Activated CD8-positive, alpha-beta memory T cell treated with anti-CD3 and anti-CD28 coated beads for 24 hours (primary cell): Measurements from ENCODE around the gene CNTNAP4.

ENCODE experiments used
- DNase-seq: peaks from one replicate; pipeline ENCODE4 v3.0.0-alpha.2; 2020

The CNTNAP4 gene

DNA sequence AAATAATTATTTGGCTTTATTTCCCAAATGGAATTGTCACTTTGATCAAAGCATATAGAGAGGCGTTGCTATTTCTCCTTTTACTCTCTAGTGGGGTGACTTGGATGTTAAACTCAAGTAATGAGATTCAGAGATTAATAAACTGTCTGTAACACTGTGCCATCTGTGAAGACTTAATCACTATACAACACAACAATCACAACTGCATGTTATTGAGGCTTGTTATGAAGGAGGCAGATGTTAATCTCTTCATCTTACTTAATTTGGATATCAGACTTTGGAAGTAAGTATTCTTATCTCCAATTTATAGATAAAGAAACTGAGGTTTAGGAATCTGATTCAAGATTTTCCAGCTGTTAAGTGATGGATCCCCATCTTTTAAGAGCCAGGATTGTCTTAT lies 132.5 kb downstream of the CNTNAP4 start:
- DNase-seq: no peak

DNA sequence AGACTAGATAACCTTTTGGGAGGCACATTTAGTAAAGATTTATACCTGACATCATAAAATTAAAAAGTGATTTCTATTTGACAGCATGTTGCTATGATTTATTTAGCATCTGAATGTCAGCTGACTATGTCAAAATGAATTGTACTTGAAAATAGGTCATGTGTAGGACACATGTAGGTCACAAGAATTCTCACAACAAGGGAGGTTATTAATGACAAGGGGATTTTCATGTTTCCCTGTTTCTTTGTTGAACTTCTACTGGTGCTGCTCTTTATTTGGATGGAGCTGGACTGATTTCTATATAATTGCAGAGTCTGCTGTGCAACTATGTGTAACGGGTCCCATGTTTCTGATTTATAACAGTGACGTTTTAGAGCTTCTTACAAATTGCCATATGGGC lies 144.4 kb downstream of the CNTNAP4 start:
- DNase-seq: no peak

DNA sequence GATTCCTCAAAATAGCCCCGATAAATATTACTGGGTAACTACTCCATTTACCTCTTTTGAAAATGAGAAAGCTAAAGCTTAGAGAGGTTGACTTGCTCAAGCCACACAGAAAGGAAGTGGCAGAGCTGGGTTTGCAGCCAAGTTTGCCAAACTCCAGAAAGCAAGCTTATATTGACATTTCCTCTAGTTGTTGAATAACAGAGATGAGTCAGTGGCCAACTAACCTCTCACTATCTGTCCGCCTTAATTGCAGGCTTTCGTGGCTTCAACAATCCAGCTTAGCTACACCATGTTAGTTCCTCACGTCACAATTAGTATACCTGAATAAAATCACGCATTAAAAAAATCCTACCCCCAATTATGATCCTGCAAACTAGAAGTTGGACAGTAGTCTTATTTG lies 151.7 kb downstream of the CNTNAP4 start:
- no peak for DNase-seq

DNA sequence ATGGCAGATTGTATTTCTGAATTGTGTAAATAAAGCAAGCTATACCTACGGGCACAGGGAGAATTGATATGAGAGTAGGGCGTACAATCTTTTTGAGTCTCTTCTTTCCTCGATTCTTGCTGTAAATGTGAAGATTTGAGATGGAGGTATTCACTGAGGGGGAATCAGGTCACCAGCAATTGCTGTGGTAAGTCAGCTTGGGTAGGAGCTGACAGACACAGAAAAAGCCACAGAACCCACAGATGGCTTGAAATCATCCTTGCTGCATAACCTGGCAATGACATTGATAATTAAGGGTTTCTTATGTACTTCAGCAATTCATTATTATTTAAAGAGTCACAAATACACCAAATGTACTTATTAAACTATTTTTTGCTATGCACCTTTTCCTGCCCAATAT lies 164.2 kb downstream of the CNTNAP4 start:
- DNase-seq: no peak

DNA sequence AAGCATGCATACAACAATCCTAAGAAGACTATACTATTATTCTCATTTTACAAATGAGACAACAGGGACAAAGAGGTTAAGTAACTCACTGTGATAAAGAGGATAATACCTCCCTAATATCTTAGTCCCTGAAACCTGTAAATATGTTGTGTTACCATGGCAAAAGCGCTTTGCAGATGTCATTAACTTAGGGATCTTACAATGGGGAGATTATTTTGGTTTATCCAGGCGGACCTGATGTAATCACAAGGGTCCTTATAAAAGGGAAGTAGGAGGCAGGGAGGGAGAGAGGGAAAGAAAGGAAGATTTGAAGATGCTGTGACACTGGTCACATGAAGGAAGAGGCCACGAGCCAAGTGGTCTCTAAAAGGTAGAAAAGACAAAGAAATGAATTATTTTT lies 164.7 kb downstream of the CNTNAP4 start:
- no peak for DNase-seq

DNA sequence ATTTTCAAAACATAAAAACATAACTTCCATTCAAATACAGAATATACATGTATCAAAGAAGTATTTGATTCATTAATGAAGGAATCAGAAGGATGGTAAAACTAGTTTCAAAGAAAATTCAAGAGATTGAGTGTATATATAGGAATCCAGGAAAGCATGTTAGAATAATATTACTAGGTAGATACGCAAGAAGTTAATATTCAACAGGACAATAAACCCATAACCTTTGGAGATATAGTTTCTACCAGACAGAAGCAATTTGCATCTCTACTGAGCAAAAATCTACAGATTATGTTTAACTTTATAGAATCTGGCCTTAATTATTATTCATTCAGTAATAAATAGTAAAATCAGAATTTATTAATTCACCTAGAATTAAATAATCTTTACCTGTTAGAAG lies 166.8 kb downstream of the CNTNAP4 start:
- DNase-seq: no peak

DNA sequence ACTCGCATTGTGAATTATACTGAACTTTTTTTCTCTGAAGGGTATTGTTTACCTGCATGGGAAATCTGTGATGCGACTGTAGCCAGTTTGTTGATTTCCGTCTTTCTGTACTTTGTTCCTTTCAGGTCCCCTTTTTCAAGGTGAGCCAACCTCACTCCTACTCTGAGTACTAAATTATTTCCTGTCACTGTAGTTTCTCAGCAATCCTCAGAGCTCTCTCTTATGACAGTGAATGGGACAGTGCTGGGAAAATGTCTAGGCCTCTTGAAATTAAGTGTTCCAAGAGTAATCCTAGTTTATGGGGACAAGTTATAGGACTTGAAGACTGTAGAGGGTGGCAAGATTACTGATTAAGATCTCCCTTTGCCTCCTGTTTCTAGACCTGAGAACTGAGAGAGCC lies 167.6 kb downstream of the CNTNAP4 start:
- DNase-seq: no peak

DNA sequence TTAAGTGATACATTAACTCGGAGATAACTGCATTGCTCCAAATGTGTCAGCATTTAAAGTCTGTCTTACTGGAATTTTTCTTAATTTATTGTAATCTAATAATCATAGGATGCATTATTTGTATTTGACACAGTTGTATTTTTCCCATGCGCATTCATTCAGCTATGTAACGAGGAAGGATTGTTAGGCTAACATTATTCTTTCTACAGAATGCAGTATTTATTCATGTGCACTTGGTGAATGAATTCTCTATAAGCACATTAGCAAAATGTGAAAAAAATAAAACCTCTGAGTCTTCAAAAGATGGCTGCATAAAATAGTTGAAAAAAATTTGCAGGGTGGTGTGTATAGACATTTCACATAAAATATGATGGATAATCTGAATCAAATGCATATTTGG lies 168.6 kb downstream of the CNTNAP4 start:
- DNase-seq: no peak

DNA sequence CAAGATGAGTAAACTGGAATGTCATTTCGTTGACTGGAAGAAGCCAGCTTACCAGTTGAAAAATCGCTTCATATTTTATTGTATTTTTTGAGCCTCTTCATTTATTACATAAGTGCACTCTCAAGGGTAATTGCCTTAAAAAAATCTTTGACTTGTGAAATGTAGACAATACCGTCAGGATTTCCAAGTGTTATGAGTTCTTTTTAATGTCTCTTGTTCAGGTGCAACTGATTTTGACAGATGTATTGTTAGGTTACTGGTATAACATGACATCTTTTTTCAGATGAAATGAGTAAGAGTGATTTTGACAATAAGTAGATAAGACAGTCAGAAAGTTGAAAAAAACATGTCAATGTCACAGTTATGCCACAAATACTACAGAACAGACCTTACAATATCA lies 169.1 kb downstream of the CNTNAP4 start:
- no peak for DNase-seq

DNA sequence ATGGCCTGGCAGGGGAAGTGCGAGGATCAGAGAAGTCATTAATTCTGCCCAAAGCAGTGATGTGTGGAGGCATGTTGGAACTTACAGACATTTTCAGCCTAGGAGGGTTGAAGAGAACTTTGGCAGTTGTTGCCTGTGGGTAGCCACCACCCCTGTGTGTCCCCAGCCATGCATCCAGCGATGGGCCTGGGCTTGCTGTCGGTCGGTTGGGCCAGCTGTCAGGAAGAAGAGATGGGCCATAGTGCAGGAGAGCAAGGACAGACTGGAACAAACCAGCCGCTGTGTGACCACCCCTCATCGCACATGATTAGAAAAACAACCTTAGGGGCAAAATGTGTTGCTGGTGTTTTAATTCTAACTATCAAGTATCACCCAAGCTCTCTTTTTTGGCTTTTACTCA lies 173.7 kb downstream of the CNTNAP4 start:
- DNase-seq: no peak

DNA sequence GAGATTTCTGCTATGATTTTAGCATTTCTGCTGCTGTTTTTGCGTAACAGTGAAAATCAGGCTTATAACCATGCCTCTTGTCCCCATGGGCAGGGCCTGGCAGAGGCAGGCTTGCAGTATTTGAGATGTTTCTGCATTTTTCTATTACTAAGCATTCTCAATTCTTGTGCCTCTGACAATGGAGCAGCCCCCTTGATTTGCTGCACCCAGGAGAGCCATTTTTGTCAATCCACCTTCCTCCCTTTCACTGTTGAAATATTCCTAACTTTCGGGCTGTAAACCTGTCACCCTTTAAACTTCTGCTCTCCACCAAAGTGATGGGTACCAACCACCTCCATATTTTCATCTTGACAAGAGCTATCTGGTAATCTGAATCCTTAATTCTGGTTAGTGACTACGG lies 178.1 kb downstream of the CNTNAP4 start:
- DNase-seq: no peak

DNA sequence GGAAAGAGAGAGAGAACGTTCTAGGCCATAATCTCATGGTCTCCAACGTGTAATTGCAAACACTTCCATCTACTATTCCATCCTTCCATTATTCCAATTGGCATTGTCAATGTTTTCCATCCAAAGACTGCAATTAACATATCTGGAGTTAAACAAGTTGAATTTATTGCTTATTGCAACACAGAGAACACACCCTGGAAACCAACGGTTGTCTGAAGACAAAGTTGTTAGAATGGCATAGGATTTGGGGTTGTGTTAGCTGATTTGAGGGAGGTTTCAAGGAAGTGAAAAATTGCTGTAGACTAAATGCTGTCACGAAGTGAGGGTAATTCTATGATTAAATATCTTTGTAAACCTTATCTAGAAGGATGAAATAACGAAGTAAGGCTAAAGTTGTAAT lies 178.8 kb downstream of the CNTNAP4 start:
- no peak for DNase-seq

DNA sequence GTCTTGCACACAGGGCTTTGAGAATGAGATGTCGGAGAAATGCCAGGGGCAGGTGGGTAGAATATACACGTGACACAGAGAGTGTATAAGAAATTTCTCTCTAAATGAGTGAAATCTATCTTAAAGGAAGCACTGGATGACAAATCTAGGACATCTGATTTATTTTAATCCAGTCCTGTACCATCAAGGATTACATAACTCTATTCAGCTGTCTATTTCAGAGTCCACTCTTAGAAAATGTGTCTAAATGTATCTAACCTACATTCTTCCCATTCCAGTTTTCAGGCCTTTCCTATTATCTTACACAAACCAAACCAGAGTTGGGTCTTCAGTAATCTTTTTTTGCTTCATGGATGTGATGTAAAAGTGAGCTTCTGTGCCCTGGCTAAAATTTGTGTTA lies 181.9 kb downstream of the CNTNAP4 start:
- no peak for DNase-seq

DNA sequence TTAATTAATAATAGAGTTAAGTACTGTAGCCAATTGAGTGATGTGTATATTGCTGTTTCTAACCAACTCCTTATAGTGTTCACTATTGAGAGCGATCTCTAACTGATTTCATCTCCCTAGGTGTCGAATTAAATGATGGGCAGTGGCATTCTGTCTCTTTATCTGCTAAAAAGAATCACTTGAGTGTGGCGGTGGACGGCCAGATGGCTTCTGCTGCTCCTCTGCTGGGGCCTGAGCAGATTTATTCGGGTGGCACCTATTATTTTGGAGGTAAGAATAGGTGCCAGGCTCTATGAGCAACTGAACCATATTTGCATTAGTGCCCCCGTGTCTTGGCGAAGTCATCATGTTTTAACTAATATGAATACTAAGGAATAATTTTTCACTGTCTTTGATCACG lies 184.6 kb downstream of the CNTNAP4 start:
- DNase-seq: no peak

DNA sequence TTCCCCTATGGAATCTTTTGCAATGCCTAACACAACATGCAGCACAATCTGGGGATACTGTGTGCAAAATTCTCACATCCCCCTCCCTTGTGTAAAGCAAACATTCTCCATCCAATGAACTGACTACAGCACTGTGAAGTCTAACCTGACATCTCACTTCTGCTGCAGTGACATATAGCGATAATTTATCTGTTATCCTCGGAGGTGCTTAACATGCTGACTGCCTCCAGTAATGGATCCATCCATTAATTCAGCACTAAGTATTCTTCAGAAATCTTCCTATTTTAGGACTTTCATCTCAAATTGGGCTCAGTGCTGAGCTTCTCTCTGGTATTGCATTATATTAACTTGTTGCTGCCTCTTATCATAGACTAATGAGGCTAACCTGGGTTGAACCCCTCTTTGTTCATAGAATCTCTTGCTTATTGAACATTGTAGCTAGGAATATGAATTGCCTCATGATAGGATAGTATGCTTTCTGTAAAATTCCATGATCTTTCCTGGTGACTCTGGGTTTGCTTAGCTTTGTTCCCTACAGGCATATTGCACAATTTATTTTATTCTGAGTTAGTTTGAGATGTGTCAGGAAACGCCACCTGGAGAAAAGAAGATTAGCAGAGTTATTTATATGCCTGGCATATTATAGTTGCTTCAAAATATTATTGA lies 187.9 kb downstream of the CNTNAP4 start:
- DNase-seq: no peak

DNA sequence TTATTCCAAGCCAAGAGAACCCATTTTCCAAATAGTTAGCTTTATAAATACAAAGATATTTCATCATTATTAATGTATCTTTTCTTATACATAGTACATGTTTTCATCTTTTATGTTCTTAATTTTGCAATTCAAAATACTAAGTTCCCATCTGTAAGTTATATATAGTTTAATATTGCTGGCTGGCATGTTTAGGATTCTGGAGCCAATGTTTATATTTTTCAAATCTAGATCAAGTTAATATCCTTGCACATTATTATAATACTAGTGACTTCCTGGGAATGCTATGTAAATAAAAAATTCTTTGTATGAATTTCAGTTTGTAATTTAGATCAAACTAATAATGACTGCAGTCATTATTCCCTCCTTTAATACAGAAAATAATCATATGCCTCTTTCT lies 189.7 kb downstream of the CNTNAP4 start:
- no peak for DNase-seq

DNA sequence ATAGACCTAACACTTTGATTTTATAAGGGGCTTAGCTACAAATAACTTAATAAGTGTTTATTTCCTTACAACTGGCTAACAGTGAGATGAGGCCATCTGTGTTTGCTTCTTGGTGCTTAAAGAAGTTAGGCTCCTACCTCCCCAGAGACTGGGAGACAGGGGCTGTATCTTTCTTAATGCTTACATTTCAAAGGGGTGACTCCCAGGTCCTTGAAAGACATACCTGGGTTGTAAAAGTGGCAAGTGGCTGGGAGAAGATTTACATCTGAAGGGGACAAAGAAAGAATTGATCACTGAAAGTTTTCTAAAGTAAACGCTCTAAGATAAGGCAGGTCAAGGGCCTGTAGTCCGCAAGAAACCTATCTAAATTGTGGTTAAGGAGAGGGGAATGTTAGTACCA lies 196.8 kb downstream of the CNTNAP4 start:
- DNase-seq: no peak

DNA sequence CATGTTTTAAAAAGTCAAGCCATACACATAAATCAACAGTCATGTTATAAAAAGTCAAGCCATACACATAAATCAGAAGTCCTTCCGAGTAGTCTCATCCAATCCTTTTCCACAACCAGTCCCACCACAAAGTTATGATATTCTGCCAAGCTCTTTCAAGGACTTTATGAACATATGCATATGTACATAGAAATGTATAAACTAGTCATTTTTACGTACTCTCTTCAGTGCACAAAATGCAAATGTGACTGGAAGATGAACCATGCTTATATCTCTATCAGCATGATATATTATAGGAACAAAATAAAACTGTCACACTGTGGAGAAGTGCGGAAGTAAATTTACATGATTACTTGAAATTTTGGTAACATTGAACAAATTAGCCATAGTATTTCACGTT lies 200.9 kb downstream of the CNTNAP4 start:
- DNase-seq: no peak

DNA sequence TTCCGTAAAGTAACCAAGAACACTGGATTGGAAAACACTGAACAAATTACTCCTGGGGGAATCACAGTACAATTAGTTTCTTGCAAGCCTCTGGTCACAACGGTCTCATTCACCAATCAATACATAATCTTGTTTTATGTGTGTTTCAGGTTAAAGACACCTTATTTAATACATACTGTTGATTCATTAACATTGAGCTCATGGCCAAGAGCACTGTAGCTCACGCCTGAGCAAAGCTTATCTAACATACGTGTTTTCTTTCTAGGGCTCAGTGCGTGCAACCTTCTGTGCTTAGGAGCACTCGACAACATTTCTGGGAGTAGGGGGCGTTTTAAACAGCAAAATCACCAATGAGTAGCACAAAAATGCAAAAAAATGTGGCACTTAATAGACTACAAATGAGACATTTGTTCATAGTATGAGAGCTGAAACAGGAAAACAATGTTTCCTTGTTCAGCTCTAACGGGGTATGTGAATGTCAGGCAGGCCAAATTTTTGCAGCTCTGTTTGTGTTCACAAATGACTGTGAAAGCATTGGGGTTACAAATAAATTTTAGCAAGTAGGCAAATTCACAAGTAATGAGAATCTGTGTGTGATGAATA lies 206.2 kb downstream of the CNTNAP4 start:
- no peak for DNase-seq

DNA sequence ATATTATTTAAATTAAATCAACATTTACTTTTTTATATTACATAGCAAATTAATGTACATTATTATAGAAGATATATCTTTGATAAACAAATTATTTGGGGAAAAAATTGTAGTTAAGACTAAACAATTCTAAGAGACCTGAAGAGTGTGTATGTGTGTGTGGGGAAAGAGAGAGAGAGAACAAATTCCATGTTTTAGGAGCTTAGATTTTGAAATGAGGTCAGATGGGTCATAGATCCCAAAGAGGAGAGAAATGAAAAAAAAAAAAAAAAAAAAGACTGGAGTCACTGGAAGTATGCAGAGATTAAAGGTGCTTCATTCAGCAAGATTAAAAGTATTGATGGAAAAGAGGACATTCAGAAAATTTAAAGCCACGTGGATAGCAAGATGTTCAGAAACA lies 206.8 kb downstream of the CNTNAP4 start:
- DNase-seq: no peak

DNA sequence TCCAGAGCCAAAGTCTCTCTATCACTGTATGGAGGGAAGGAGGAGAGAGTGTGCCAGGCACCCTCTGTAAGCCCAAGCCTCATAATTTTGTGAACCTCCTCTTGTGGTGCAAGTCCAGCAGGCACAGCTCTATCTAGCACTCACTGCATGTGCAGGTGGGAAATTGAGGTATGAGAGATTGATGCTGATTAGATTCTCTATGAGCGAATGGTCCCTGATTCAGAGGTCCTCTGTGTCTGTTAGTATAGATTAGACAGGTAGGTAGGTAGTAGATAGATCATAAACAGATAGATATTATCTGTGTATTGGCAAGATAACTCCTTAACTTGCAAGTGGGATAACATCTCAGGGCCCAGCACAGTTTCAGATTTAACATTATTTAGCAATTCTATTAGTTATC lies 209.5 kb downstream of the CNTNAP4 start:
- no peak for DNase-seq

DNA sequence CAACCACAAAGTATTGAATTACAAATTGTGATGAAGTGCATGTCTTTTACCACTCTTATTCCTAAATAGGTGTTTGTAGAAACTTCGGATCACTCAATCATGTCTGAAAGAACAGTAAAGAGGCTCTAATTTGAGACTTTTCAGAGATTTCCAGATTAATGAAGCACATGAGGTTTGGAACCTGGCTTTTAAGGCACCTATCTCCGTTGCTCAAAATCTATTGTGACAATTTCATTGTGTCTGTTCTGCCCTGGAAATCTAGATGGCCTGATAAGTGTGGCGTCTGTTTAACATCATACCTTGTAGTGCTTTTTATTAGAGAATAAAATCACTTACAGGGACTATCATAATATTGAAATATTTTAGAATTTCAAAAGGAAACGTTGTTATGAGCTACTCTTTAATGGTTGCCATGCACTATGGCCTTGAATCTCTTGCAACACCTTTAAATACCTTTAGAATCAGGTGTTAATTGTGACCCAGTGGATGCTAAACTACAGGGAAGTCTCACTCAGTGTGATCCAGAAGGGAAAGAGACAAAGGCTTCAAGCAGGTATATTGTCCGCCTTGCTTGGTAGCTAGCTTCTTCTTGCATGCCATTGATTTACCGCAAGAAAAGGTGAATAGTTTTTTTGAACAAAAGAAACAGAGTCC lies 210.3 kb downstream of the CNTNAP4 start:
- DNase-seq: no peak

DNA sequence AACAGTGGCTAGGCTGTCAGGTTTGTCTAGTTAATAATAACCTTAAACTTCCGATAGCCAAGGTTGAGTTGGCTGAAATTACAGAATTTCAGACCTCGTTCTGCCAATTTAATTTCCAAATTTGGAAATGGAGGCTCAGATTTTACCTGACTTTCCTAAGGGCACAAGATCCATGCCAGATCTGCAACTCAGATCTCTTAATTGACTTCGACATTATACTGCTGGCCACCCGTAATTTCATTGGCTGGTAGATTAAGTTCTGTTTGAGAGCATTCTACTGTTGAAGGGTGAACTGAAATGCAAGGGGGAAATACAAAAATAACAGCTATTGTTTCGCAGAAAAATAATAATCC lies 210.8 kb downstream of the CNTNAP4 start:
- no peak for DNase-seq

DNA sequence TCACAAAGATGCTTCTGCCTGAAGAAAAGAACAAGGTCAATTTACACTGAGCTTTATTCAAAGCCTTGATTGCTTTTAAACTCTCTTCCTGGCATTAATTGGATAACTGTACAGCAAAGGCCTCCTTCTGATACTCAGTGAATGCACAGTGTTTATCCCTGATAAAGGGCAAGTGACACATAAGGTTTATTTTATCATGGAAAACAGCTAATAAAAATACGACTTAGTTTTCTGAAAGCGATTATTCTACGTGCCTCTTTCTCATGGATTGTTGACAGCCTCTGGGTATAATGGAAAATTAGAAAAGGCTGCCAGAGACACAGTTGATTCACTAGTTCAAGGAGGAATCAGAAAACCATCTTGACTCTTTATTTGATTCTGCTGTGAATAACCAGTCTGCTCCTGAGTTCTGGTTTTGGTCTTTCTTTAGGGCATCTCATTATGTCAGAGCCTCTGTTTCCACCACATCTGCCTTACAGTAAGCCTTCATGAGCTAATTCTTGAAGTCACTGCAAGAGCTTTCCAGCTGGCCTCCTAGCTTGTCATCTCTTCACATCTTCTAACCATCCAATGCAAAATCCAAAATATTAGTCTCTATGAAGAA lies 212.9 kb downstream of the CNTNAP4 start:
- DNase-seq: no peak

DNA sequence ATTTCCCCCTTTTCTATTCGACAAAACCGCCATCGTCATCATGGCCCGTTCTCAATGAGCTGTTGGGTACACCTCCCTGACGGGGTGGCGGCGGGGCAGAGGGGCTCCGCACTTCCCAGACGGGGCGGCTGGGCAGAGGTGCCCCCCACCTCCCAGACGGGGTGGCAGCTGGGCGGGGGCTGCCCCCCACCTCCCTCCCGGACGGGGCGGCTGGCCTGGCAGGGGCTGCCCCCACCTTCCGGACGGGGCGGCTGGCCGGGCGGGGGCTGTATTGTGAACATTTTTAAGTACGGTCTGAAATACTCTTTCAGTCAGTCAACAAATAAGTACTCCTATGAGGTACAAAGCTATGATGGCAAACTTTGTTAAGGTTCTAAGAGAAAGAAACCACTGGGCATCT lies 222.8 kb downstream of the CNTNAP4 start:
- DNase-seq: no peak
